Endothelial cell (in vitro differentiated cells): ENCODE measurements around the gene C6orf118. TPM values are rescaled to one million over a fixed set of nuclear protein-coding genes. Genes with fewer than 3 reads are reported as not detected.

Source experiments
- DNase-seq: peaks from one replicate; pipeline ENCODE4 v3.0.0; 2021; ENCODE audit warnings: low spot score
- H3K27ac Mint-ChIP-seq: one replicate; pipeline ENCODE4 v1.8.0; 2021; ENCODE audit warnings: mixed read lengths, inconsistent platforms; ENCODE audit not compliant: unreplicated experiment
- H3K27me3 Mint-ChIP-seq: one replicate; pipeline ENCODE4 v1.8.0; 2021; ENCODE audit warnings: mild to moderate bottlenecking, moderate library complexity, mixed read lengths, inconsistent platforms; ENCODE audit not compliant: unreplicated experiment
- H3K36me3 Mint-ChIP-seq: one replicate; pipeline ENCODE4 v1.8.0; 2021; ENCODE audit warnings: mild to moderate bottlenecking, low read depth, mixed read lengths, inconsistent platforms; ENCODE audit not compliant: unreplicated experiment
- H3K4me1 Mint-ChIP-seq: one replicate; pipeline ENCODE4 v1.8.0; 2021; ENCODE audit warnings: mild to moderate bottlenecking, mixed read lengths, inconsistent platforms; ENCODE audit not compliant: unreplicated experiment
- H3K4me3 Mint-ChIP-seq: one replicate; pipeline ENCODE4 v1.8.0; 2021; ENCODE audit warnings: mild to moderate bottlenecking, mixed read lengths, inconsistent platforms; ENCODE audit not compliant: unreplicated experiment
- H3K9me3 Mint-ChIP-seq: one replicate; pipeline ENCODE4 v1.8.0; 2021; ENCODE audit warnings: mixed read lengths, inconsistent platforms; ENCODE audit not compliant: unreplicated experiment
- CTCF ChIP-seq: fragments of 200-600 bp; sonication (generic); IDR thresholded peaks from one replicate; pipeline ENCODE4 v1.5.0; 2021; ENCODE audit warnings: antibody characterized with exemption; ENCODE audit not compliant: unreplicated experiment
- total RNA-seq: library from RNA; stranded (reverse); fragmentation: NEBNext Ultra II Directional; extraction: Animal tissue kit (Norgen Biotek cat#: 25700); gene quantifications from one replicate; pipeline ENCODE4 v1.2.1, GENCODE V29; 2021; ENCODE audit not compliant: unreplicated experiment

Gene C6orf118
- total RNA-seq, 1 donor from 2014 or later, result not detected

GRCh38 chr6:165298875-165299274 lies 10.5 kb downstream of the C6orf118 start:
- Mint-ChIP-seq H3K4me3 (no peak overlapping the region), H3K27me3 (peaks cover 3% of the 10 kb centered on the region), H3K27ac (no peak overlapping the region), H3K9me3 (no peaks in the 10 kb centered on the region), H3K36me3 (no peaks in the 10 kb centered on the region), H3K4me1 (no peaks in the 10 kb centered on the region)
- TF ChIP-seq CTCF, result no peak
- DNase-seq, result no peak

DNA sequence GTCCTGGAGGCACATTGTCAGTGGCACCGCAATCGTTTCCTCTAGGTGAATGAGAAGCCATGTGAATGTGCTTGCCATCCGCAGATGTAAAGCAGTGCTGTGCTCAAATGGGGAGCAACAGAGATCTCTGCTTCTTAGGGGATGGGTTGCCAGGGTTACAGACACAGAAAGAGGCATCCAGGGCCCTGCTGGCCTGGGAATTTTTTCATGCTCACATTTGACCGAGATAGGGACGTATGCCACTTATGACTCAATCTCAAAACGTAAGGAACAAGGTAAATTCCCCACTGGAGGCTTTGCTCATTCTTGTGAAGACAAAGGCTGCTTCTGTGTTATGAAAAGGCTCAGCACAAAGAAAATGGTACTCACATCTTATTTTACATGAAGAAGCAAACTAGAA lies 11.0 kb downstream of the C6orf118 start:
- Mint-ChIP-seq H3K4me3 (no peak overlapping the region), H3K9me3 (no peaks in the 10 kb centered on the region), H3K4me1 (no peaks in the 10 kb centered on the region), H3K27me3 (peaks cover 3% of the 10 kb centered on the region), H3K27ac (no peak overlapping the region), H3K36me3 (no peaks in the 10 kb centered on the region)
- no peak for DNase-seq
- no peak for TF ChIP-seq CTCF

DNA sequence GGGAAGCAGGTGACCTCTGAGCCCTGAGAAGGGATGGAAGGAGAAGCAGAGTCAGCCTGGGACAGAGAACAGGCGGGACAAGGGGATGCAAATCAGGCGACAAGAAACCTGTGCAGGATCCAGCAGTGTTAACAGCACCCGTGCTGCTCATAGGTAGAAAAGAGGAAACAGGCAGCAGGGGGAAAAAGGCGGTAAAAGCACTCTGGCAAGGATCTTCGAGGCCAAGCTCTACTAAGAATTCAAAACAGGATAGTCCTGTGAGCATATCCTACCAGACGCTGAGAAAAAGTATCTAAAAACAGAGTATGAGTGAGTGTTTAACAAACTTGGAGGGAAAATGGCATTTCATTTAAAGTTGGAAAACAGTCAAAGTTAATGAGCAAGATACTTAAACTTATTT lies 16.7 kb downstream of the C6orf118 start:
- no peaks in the 10 kb centered on the region for H3K36me3 Mint-ChIP-seq
- no peak for DNase-seq
- no peak overlapping the region for H3K27ac Mint-ChIP-seq
- H3K4me3 Mint-ChIP-seq, result no peak overlapping the region
- H3K4me1 Mint-ChIP-seq, result no peaks in the 10 kb centered on the region
- no peaks in the 10 kb centered on the region for H3K9me3 Mint-ChIP-seq
- no peaks in the 10 kb centered on the region for H3K27me3 Mint-ChIP-seq
- TF ChIP-seq CTCF, result no peak

DNA sequence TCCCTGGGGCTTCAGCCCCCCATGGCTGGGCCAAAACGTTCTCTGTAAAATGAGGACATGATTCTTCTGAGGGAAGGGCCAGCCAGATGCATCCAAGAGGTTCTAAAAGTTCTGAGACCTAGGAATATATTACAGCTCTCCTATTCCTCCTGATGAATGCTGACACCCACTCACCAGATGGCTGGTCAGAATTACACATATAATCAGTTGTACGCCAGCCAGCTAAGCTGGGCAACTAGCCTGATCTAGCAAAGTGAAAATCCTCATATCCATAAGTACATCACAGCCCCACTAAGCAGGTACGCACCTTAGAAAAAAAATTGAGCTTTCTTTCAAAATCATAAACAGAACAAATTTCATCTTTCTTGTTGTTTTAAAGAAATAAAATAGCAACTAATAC lies 34.8 kb downstream of the C6orf118 start:
- no peaks in the 10 kb centered on the region for H3K9me3 Mint-ChIP-seq
- H3K4me1 Mint-ChIP-seq, result peaks cover 3% of the 10 kb centered on the region
- no peak for DNase-seq
- no peak overlapping the region for H3K27ac Mint-ChIP-seq
- H3K4me3 Mint-ChIP-seq, result no peak overlapping the region
- H3K27me3 Mint-ChIP-seq, result peaks cover 2% of the 10 kb centered on the region
- TF ChIP-seq CTCF, result no peak
- no peaks in the 10 kb centered on the region for H3K36me3 Mint-ChIP-seq

DNA sequence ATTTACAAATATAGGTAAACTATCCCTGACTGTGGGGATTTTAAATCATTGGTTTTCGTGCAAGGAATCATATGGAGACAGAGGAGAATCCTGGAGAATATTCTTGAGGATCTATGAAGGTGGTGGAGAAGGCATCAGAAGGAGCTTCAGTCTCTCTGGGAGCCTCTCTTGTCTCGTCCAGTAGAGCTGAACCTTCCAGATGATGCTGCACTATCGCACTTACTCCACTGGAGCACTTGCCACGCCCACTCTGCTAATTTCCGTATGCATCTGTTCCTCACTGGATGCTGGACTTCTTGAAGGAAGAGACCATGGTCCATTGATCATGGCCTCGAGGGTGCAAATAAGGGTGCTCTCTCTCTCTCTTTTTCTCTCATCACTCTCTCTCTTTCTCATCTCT lies 36.8 kb downstream of the C6orf118 start:
- Mint-ChIP-seq H3K27me3 (peaks cover 2% of the 10 kb centered on the region), H3K4me1 (peaks cover 8% of the 10 kb centered on the region), H3K4me3 (no peak overlapping the region), H3K27ac (no peak overlapping the region), H3K9me3 (no peaks in the 10 kb centered on the region), H3K36me3 (no peaks in the 10 kb centered on the region)
- no peak for DNase-seq
- TF ChIP-seq CTCF, result no peak
